SK-N-SH treated with all-trans-retinoic acid at 6 μM for 48 hours (cell line): ENCODE measurements around the gene TRMT112.
A peak's percentile ranks its signal among the peaks of the same experiment; 100 is the strongest.

Source experiments
- ATAC-seq: fragments of 200-7000 bp; cut with Tn5 transposase; 3 replicates; pipeline ENCODE4 v1.9.1; 2020; ENCODE audit warnings: mild to moderate bottlenecking, moderate library complexity
- ARNTL ChIP-seq: fragments of 450-650 bp; formaldehyde crosslinking; IDR thresholded peaks from 2 replicates; pipeline ENCODE4 v1.5.0; 2020; ENCODE audit warnings: low read depth, mild to moderate bottlenecking, moderate library complexity, borderline replicate concordance
- BACH2 ChIP-seq: fragments of 250-450 bp; sonication (Bioruptor Pico); IDR thresholded peaks from 2 replicates; pipeline ENCODE4 v1.9.0; 2021; ENCODE audit warnings: mild to moderate bottlenecking, borderline replicate concordance
- CSDC2 ChIP-seq: fragments of 250-450 bp; sonication (Bioruptor Pico); IDR thresholded peaks from 2 replicates; pipeline ENCODE4 v1.5.0; 2020; ENCODE audit warnings: mild to moderate bottlenecking, moderate library complexity
- GLIS3 ChIP-seq: fragments of 250-450 bp; sonication (Bioruptor Pico); IDR thresholded peaks from 2 replicates; pipeline ENCODE4 v1.5.0; 2020; ENCODE audit warnings: mild to moderate bottlenecking, moderate library complexity
- ISL1 ChIP-seq: fragments of 250-450 bp; sonication (Bioruptor Pico); IDR thresholded peaks from 2 replicates; pipeline ENCODE4 v2.1.2; 2022; ENCODE audit warnings: mild to moderate bottlenecking, moderate library complexity
- OSR1 ChIP-seq: fragments of 250-450 bp; sonication (Bioruptor Pico); IDR thresholded peaks from 2 replicates; pipeline ENCODE4 v1.8.0; 2022; ENCODE audit warnings: moderate library complexity, mild to moderate bottlenecking, inconsistent platforms
- PPARA ChIP-seq: fragments of 250-450 bp; sonication (Bioruptor Pico); IDR thresholded peaks from 2 replicates; pipeline ENCODE4 v1.5.0; 2020; ENCODE audit warnings: mild to moderate bottlenecking, borderline replicate concordance
- RARB ChIP-seq: fragments of 250-450 bp; sonication (Bioruptor Pico); IDR thresholded peaks from 2 replicates; pipeline ENCODE4 v1.8.0; 2021; ENCODE audit warnings: mild to moderate bottlenecking, moderate library complexity
- SNAI2 ChIP-seq: fragments of 250-450 bp; sonication (Bioruptor Pico); IDR thresholded peaks from 2 replicates; pipeline ENCODE4 v1.5.0; 2020; ENCODE audit warnings: mild to moderate bottlenecking, moderate library complexity
- TCF4 ChIP-seq: fragments of 250-450 bp; sonication (Bioruptor Pico); IDR thresholded peaks from 2 replicates; pipeline ENCODE4 v1.8.0; 2021; ENCODE audit warnings: mild to moderate bottlenecking, moderate library complexity, borderline replicate concordance
- TOX ChIP-seq: fragments of 250-450 bp; sonication (Bioruptor Pico); IDR thresholded peaks from 2 replicates; pipeline ENCODE4 v1.8.0; 2021; ENCODE audit warnings: mild to moderate bottlenecking, moderate library complexity, borderline replicate concordance
- ZC3H10 ChIP-seq: fragments of 250-450 bp; sonication (Bioruptor Pico); IDR thresholded peaks from 2 replicates; pipeline ENCODE4 v1.5.1; 2021; ENCODE audit warnings: mild to moderate bottlenecking, moderate library complexity
- ZFP3 ChIP-seq: fragments of 250-450 bp; sonication (Bioruptor Pico); IDR thresholded peaks from 2 replicates; pipeline ENCODE4 v1.5.0; 2020; ENCODE audit warnings: mild to moderate bottlenecking, moderate library complexity
- ZFP30 ChIP-seq: fragments of 450-650 bp; formaldehyde crosslinking; IDR thresholded peaks from 2 replicates; pipeline ENCODE4 v1.5.0; 2022; ENCODE audit warnings: mild to moderate bottlenecking, moderate library complexity
- ZNF565 ChIP-seq: fragments of 450-650 bp; formaldehyde crosslinking; conservative IDR thresholded peaks from 2 replicates; pipeline ENCODE4 v1.5.0; 2020; ENCODE audit warnings: low read depth, mild to moderate bottlenecking, moderate library complexity
- ZNF70 ChIP-seq: fragments of 450-650 bp; formaldehyde crosslinking; IDR thresholded peaks from 2 replicates; pipeline ENCODE4 v1.5.0; 2020; ENCODE audit warnings: mild to moderate bottlenecking, moderate library complexity
- ZNF8 ChIP-seq: fragments of 450-650 bp; formaldehyde crosslinking; IDR thresholded peaks from 2 replicates; pipeline ENCODE4 v1.5.0; 2020; ENCODE audit warnings: mild to moderate bottlenecking, moderate library complexity
- TF ChIP-seq, protein P1 (sequence below): fragments of 250-450 bp; sonication (Bioruptor Pico); IDR thresholded peaks from 2 replicates; pipeline ENCODE4 v1.5.1; 2020; ENCODE audit warnings: low read depth, mild to moderate bottlenecking, moderate library complexity
- TF ChIP-seq, protein P2 (sequence below): fragments of 250-450 bp; sonication (Bioruptor Pico); IDR thresholded peaks from 2 replicates; pipeline ENCODE4 v1.8.0; 2021; ENCODE audit warnings: low read depth, mild to moderate bottlenecking, moderate library complexity, borderline replicate concordance

The TRMT112 gene

GRCh38 chr11:64337538-64338249 is 20.3 kb upstream of the TRMT112 start:
- ATAC-seq = no peak
- TF ChIP-seq, protein P1, sequence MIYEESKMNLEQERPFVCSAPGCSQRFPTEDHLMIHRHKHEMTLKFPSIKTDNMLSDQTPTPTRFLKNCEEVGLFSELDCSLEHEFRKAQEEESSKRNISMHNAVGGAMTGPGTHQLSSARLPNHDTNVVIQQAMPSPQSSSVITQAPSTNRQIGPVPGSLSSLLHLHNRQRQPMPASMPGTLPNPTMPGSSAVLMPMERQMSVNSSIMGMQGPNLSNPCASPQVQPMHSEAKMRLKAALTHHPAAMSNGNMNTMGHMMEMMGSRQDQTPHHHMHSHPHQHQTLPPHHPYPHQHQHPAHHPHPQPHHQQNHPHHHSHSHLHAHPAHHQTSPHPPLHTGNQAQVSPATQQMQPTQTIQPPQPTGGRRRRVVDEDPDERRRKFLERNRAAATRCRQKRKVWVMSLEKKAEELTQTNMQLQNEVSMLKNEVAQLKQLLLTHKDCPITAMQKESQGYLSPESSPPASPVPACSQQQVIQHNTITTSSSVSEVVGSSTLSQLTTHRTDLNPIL (CRISPR knock-in tag) = no peak
- TF ChIP-seq ZNF565 (CRISPR knock-in tag) (no peak), SNAI2 (CRISPR knock-in tag) (no peak), OSR1 (CRISPR knock-in tag) (no peak), CSDC2 (CRISPR knock-in tag) (no peak), PPARA (CRISPR knock-in tag) (no peak), GLIS3 (CRISPR knock-in tag) (no peak), RARB (CRISPR knock-in tag) (no peak), ARNTL (CRISPR knock-in tag) (no peak), ZC3H10 (CRISPR knock-in tag) (no peak), ZNF8 (no peak), TCF4 (CRISPR knock-in tag) (no peak), BACH2 (CRISPR knock-in tag) (no peak)
- TF ChIP-seq, protein P2, sequence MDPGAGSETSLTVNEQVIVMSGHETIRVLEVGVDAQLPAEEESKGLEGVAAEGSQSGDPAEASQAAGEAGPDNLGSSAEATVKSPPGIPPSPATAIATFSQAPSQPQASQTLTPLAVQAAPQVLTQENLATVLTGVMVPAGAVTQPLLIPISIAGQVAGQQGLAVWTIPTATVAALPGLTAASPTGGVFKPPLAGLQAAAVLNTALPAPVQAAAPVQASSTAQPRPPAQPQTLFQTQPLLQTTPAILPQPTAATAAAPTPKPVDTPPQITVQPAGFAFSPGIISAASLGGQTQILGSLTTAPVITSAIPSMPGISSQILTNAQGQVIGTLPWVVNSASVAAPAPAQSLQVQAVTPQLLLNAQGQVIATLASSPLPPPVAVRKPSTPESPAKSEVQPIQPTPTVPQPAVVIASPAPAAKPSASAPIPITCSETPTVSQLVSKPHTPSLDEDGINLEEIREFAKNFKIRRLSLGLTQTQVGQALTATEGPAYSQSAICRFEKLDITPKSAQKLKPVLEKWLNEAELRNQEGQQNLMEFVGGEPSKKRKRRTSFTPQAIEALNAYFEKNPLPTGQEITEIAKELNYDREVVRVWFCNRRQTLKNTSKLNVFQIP (CRISPR knock-in tag) = no peak

DNA sequence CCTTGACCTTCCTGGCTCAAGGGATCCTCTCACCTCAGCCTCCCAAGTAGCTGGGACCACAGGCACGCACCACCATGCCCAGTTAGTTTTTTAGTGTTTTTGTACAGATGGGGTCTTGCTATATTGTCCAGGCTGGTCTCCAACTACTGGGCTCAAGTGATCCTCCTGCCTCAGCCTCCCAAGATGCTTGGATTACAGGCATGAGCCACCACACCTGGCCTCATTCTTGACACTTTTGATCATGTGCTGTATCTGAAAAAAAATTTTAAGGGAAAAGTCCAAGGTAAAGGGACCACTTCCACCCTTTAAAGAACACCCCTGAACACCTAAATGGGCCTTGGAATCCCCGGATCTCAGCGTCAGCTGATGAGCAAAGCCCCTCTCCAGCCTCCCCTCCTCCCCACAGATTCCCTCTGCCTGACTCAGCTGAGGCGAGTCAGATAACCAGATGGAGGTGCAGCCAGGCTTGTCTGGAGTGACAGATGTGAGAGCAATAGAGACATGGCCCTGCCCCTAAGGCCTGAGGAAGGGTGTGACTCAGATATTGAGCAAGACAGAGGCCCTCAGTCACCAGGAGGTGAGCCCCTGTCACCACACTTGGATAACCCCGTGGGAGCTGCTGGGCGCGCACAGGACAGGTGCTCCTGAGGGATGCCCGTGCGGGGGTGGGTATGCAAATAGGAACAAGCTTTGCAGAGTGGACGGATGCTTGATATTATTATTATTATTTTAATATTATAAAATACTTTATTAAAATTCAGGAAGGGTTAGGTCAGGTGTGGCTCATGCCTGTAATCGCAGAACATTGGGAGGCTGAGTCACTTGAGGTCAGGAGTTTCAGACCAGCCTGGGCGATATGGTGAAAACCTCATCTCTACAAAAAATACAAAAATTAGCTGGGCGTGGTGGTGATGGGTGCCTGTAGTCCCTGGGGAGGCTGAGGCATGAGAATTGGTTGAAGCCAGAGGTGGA is 17.7 kb upstream of the TRMT112 start:
- peak; percentile 86 for ATAC-seq
- no peak for TF ChIP-seq TOX (CRISPR knock-in tag)
- no peak for TF ChIP-seq CSDC2 (CRISPR knock-in tag)
- 0 out of 2 replicates have a peak, but pooled peaks have one; percentile 33 for TF ChIP-seq ISL1 (CRISPR knock-in tag)
- TF ChIP-seq, all 23 proteins: peak for 1

GRCh38 chr11:64333556-64333955 is 16.2 kb upstream of the TRMT112 start:
- ATAC-seq = no peak
- no peak for TF ChIP-seq ARNTL (CRISPR knock-in tag)
- no peak for TF ChIP-seq ZNF70
- TF ChIP-seq ZFP3 (CRISPR knock-in tag) = no peak
- no peak for TF ChIP-seq GLIS3 (CRISPR knock-in tag)
- no peak for TF ChIP-seq TCF4 (CRISPR knock-in tag)
- TF ChIP-seq CSDC2 (CRISPR knock-in tag) = no peak

DNA sequence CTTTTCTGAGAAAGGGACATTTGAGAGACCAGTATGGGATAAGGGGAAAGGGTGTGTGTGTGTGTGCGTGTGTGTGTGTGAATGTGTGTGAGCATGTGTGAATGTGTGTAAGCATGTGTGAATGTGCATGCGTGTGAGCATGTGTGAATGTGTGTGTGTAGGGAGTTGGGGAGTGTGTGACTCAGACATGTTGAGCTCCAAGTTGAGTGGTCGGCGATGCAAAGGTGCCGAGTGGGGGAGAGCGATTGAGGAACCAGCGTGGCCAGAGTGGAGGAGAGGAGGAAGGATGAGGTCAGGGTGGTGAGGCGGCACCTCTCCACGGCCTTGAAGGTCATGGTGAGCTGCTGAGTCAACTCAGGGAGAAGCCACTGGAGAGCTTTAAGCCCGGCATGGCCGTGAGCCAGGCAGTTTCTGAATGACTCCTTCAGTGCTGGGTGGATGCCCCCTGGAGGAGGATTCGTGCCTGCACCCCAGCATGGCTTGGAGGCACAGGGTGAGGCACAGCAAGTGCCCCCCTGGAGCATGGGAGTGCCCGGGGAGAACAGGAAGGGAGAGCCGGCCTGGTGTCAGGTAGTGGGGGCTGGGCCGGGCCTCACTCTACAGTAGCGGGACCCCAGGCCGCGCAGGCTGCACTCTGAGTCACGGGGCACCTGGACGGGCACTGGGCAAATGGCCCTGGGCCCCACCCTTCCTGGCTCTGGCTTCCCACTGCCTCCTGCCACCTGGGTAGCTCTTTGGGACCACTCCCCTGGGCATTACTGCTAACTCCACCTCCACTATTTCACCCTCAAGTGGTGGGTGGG is 14.4 kb upstream of the TRMT112 start:
- ATAC-seq = peak; percentile 88
- TF ChIP-seq, protein P2 (CRISPR knock-in tag) = no peak
- TF ChIP-seq ZFP30 (CRISPR knock-in tag) (no peak), ZNF8 (no peak), TOX (CRISPR knock-in tag) (no peak), ZFP3 (CRISPR knock-in tag) (no peak), GLIS3 (CRISPR knock-in tag) (no peak), RARB (CRISPR knock-in tag) (no peak), ZNF70 (no peak)
- TF ChIP-seq, protein P1 (CRISPR knock-in tag) = no peak
